ENCODE measurements around the gene NOS3. TPM values are rescaled to one million over a fixed set of nuclear protein-coding genes. Genes with fewer than 3 reads are reported as not detected.

Gene NOS3
- total and polyA plus RNA-seq, 2 of the 13 experiments (the other 11 are each of a cell fraction or from before 2014, with no cell fraction given): 3.7 to 7.5 TPM

- POLR2A ChIA-PET: interaction anchor here (0.5 kb wide), 1 partner anchor 13 kb away, joined by 3 read pairs; no protein-coding TSS in a partner anchor
- H3K27ac ChIP-seq (ENCODE audit: extremely low read length, insufficient read depth, low read length): no peak overlapping the region
- peak overlapping the region; percentile 26 to 59 (median 52); a peak in 4 of 6 replicates for H3K4me3 ChIP-seq (replicated peaks in 1 of 3; ENCODE audit: insufficient read depth in 1 of 3, low read depth in 2 of 3, low read length in 3 of 3)
- H3K4me2 ChIP-seq (ENCODE audit: low read depth, low read length): peak overlapping the region; percentile 69
- no peak for FAIRE-seq
- WGBS (ENCODE audit: low lambda C conversion rate): 13% methylated on average over 10 of the region's 89 CpGs
- CTCF ChIA-PET (ENCODE audit: low intra/inter-chr PET ratio, low total read pairs): no interaction called here
- H3K9ac ChIP-seq (ENCODE audit: insufficient read depth, low read depth, low read length): no peak overlapping the region
- no peaks in the 10 kb centered on the region for H3K36me3 ChIP-seq (replicated peaks in 1 of 2; ENCODE audit: control insufficient read depth in 1 of 2, insufficient read depth in 2 of 2, low read length in 2 of 2)
- peaks cover 37% of the 10 kb centered on the region for H3K4me1 ChIP-seq (ENCODE audit: insufficient read depth, low read length)
- H3K79me2 ChIP-seq (ENCODE audit: insufficient read depth, low read length): no peaks in the 10 kb centered on the region
- H3K9me3 ChIP-seq (ENCODE audit: low read length): no peaks in the 10 kb centered on the region
- no TSS peak for BruUV-seq (replicated peaks)
- H2AFZ ChIP-seq (ENCODE audit: low read length): no peak overlapping the region
- DNase-seq (ENCODE audit: low spot score): no peak
- intact Hi-C loops (cut with micrococcal nuclease; ENCODE audit: unreplicated experiment): no loop called here
- peaks cover 21 to 75% of the 10 kb centered on the region in 2 experiments for H3K27me3 ChIP-seq (ENCODE audit: control insufficient read depth in 1 of 2, insufficient read depth in 2 of 2, low read length in 2 of 2)
- peaks cover 5% of the 10 kb centered on the region; the same call in 1 of the 2 replicates for H4K20me1 ChIP-seq (ENCODE audit: insufficient read depth, low read length)
- ATAC-seq: peak; percentile 49
- in situ Hi-C loops (cut with HindIII; ENCODE audit: extremely low pct_ligation_motif_present, low pct_unique_long_range_greater_than_20kb): no loop called here
- TF ChIP-seq ZNF142 (CRISPR knock-in tag; IDR thresholded peaks at IDR 0.05) (no peak), KAT7 (CRISPR knock-in tag; IDR thresholded peaks at IDR 0.05; ENCODE audit: borderline replicate concordance) (no peak), MTF2 (CRISPR knock-in tag; IDR thresholded peaks at IDR 0.05; ENCODE audit: borderline replicate concordance) (0 out of 2 replicates have a peak, but pooled peaks have one; percentile 55), STAG1 (CRISPR knock-in tag; IDR thresholded peaks at IDR 0.05) (peak; percentile 31; the same call in 1 of the 2 replicates), MYPOP (CRISPR knock-in tag; IDR thresholded peaks at IDR 0.05) (peak; percentile 68), SNAI1 (CRISPR knock-in tag; IDR thresholded peaks at IDR 0.05; ENCODE audit: borderline replicate concordance) (no peak), MAFK (conservative IDR thresholded peaks at IDR 0.05 in 1 of 2, IDR thresholded peaks at IDR 0.05 in 1 of 2; ENCODE audit: low read length in 2 of 2) (no peak), ZNF260 (CRISPR knock-in tag; IDR thresholded peaks at IDR 0.05; ENCODE audit: borderline replicate concordance, low read depth) (no peak), RAD21 (CRISPR knock-in tag; IDR thresholded peaks at IDR 0.05) (0 out of 2 replicates have a peak, but pooled peaks have one; percentile 38), ZBTB34 (CRISPR knock-in tag; IDR thresholded peaks at IDR 0.05) (no peak)
These were observed 16.1 kb upstream of the NOS3 start for GRCh38 chr7:150974468-150975391.
